Measurements from ENCODE around the gene SLC24A3.

The SLC24A3 gene

GRCh38 chr20:19495905-19496703 is 283.7 kb downstream of the SLC24A3 start:
- no peak overlapping the region for H3K4me3 ChIP-seq (ENCODE audit: low read length)
- DNase-seq (ENCODE audit: low read depth): peak; percentile 78
- no peak for TF ChIP-seq CTCF (conservative IDR thresholded peaks at IDR 0.05; ENCODE audit: low read length)

- H3K4me3 ChIP-seq (ENCODE audit: low read length): no peak overlapping the region
- DNase-seq (ENCODE audit: low read depth): peak; percentile 87
- TF ChIP-seq CTCF (conservative IDR thresholded peaks at IDR 0.05; ENCODE audit: low read length): no peak
Observed at GRCh38 chr20:19497064-19497463, 284.6 kb downstream of the SLC24A3 start.

- TF ChIP-seq CTCF (conservative IDR thresholded peaks at IDR 0.05; ENCODE audit: low read length): no peak
- no peak overlapping the region for H3K4me3 ChIP-seq (ENCODE audit: low read length)
- DNase-seq (ENCODE audit: low read depth): no peak
Observed at GRCh38 chr20:19498756-19499155, 286.3 kb downstream of the SLC24A3 start.

- TF ChIP-seq CTCF (conservative IDR thresholded peaks at IDR 0.05; ENCODE audit: low read length): no peak
- DNase-seq (ENCODE audit: low read depth): no peak
- no peak overlapping the region for H3K4me3 ChIP-seq (ENCODE audit: low read length)
Observed at GRCh38 chr20:19501476-19502115, 289.2 kb downstream of the SLC24A3 start.

GRCh38 chr20:19502169-19502568 is 289.7 kb downstream of the SLC24A3 start:
- no peak for TF ChIP-seq CTCF (conservative IDR thresholded peaks at IDR 0.05; ENCODE audit: low read length)
- no peak for DNase-seq (ENCODE audit: low read depth)
- H3K4me3 ChIP-seq (ENCODE audit: low read length): no peak overlapping the region

- no peak for TF ChIP-seq CTCF (conservative IDR thresholded peaks at IDR 0.05; ENCODE audit: low read length)
- no peak overlapping the region for H3K4me3 ChIP-seq (ENCODE audit: low read length)
- DNase-seq (ENCODE audit: low read depth): peak; percentile 3
Observed at GRCh38 chr20:19504251-19504650, 291.8 kb downstream of the SLC24A3 start.

- no peak overlapping the region for H3K4me3 ChIP-seq (ENCODE audit: low read length)
- no peak for DNase-seq (ENCODE audit: low read depth)
- TF ChIP-seq CTCF (conservative IDR thresholded peaks at IDR 0.05; ENCODE audit: low read length): no peak
Observed at GRCh38 chr20:19506021-19506420, 293.6 kb downstream of the SLC24A3 start.

Measured in AG10803 (cell line).